Cardiac fibroblast (primary cell): ENCODE results near the gene IGFN1.
A peak's percentile ranks its signal among the peaks of the same experiment; 100 is the strongest.
"Not testable (repeated sequence)": the region's sequence is repeated elsewhere in the genome, so short reads cannot be mapped to it uniquely, and the experiment has no call there.

ENCODE experiments used
- DNase-seq, 2 donors: peaks; one replicate each; pipeline versions ENCODE4 v3.0.0 to v3.0.0-alpha.2; 2010; ENCODE audit warnings: low read depth in 2 of 2
- H3K4me3 ChIP-seq, 2 donors: replicated peaks in 1 of 2; 1 replicate in 1 of 2; 2 replicates in 1 of 2; pipeline ENCODE4 v1.5.1; 2011; ENCODE audit warnings: low read depth in 2 of 2, low read length in 2 of 2, mild to moderate bottlenecking in 2 of 2, moderate library complexity in 1 of 2
- CTCF ChIP-seq: IDR thresholded peaks from one replicate; pipeline ENCODE4 v1.5.1; 2011; ENCODE audit warnings: low read depth, mild to moderate bottlenecking, low read length, inconsistent platforms

IGFN1 gene

GRCh38 chr1:201153474-201154388, 36.9 kb upstream of the IGFN1 start:
- no peak for DNase-seq
- H3K4me3 ChIP-seq: peak overlapping the region; percentile 70 to 73
- no peak for TF ChIP-seq CTCF

GRCh38 chr1:201154389-201155165, 36.0 kb upstream of the IGFN1 start, which contains the start of gene TMEM9:
TSS of gene TMEM9 (minus strand) at chr1:201154474. CDS start at chr1:201153923, 551 bp downstream.
- peak within 1 kb of the TSS; percentile 70 to 73 for H3K4me3 ChIP-seq
- no peak for TF ChIP-seq CTCF
- DNase-seq: peak; percentile 95 to 97

GRCh38 chr1:201155354-201155753, 35.3 kb upstream of the IGFN1 start:
- H3K4me3 ChIP-seq: no peak overlapping the region
- DNase-seq: no peak
- TF ChIP-seq CTCF: no peak

GRCh38 chr1:201156346-201156745, 34.3 kb upstream of the IGFN1 start:
- no peak overlapping the region for H3K4me3 ChIP-seq
- no peak for TF ChIP-seq CTCF
- DNase-seq: no peak

GRCh38 chr1:201156819-201157218, 33.8 kb upstream of the IGFN1 start:
- no peak for TF ChIP-seq CTCF
- no peak overlapping the region for H3K4me3 ChIP-seq
- DNase-seq: no peak

GRCh38 chr1:201157949-201158348, 32.7 kb upstream of the IGFN1 start:
- TF ChIP-seq CTCF: no peak
- no peak overlapping the region for H3K4me3 ChIP-seq
- no peak for DNase-seq

- DNase-seq, H3K4me3 ChIP-seq: not testable (repeated sequence)
These were observed 27.6 kb upstream of the IGFN1 start for GRCh38 chr1:201163036-201163435.
